NCI-H187 (cell line): Measurements from ENCODE around the gene CCDC195.

ENCODE experiments used
- DNase-seq, 2 experiments: peaks; one replicate each; lab custom pipeline; 2025; lab: John Stamatoyannopoulos, UW

Gene CCDC195, protein sequence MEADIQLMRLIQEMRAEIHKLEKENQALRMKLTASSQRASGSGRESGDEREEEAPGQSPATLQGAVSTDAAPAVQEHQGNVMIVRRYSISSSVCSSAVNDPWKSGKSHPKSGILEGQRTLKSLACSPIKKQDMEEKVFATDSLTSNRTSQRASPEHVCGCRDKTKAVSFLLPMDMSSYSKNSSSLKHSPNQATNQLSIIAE

DNA sequence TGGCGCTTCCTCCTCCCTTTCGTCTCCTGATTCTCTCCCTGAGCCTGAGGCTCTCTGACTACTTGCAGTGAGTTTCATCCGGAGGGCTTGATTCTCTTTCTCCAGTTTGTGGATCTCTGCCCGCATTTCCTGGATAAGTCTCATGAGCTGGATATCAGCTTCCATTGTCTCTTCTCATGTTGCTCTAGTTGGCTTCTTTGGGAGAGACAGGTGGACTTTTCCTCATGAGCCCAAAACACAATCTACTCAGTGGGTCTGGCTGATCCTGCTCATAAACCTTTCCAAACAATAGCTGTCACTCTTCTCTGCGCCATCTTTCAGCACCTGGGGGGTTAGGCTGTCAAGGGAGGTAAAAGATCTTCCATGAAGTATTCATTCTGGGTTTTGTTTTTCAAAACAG, at the start of gene CCDC195:
TSS of gene CCDC195 (minus strand) at position 165 of the 400 bp plus-strand sequence. CDS start at position 165, 0 bp downstream.
- no peak for DNase-seq

DNA sequence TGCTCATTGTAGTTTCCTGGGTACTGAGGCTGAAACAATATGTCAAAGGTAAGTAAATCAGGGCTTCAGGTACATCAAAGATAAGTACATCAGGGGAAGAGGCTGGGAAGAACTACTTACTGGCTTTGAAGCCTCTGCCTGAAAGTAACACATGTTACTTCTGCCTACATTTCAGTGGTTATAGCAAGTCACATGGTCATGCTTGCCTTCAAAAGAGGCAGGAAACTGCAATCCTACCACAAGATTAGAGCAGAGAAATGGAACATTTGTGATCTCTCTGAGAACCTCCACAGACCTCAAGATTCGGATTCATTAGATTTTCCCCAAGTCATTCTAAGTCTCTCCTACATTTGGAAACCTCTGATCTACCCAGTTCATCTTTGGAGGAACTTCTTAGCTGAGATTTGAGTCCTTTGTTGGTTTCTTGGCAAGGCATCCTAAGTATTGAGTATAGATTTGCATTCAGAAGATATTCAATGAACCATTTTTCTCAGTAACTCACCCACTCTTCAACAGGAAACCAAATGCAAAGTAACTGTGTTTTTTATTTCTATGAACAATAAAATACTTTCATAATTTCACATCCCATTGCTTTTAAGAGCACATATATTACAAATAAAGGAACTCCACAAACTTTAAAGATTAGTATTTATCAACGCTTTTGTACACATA, 48.5 kb upstream of the CCDC195 start:
- no peak for DNase-seq

DNA sequence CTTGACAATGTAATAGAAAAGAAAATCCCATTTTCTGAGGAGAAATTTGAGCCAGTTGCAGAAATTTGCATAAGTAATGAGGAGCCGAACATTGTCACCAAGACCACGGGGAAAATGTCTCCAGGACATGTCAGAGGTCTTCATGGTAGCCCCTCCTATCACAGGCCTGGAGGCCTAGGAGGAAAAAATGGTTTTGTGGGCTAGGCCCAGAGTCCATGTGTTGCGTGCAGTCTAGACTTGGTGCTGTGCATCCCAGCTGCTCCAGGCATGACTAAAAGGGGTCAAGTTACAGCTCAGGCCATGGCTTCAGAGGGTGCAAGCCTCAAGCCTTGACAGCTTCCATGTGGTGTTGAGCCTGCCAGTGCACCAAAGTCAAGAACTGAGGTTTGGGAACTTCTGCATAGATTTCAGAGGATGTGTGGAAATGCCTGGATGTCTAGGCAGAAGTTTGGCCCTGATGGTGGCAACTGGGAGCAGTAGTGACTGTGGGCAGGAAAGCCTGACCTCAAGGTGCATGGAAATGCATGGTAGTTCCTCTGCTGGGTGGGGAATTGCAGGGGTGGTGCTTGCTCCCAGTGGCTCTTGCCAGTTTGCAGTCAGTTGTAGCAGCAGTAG, 41.9 kb upstream of the CCDC195 start:
- DNase-seq = no peak

DNA sequence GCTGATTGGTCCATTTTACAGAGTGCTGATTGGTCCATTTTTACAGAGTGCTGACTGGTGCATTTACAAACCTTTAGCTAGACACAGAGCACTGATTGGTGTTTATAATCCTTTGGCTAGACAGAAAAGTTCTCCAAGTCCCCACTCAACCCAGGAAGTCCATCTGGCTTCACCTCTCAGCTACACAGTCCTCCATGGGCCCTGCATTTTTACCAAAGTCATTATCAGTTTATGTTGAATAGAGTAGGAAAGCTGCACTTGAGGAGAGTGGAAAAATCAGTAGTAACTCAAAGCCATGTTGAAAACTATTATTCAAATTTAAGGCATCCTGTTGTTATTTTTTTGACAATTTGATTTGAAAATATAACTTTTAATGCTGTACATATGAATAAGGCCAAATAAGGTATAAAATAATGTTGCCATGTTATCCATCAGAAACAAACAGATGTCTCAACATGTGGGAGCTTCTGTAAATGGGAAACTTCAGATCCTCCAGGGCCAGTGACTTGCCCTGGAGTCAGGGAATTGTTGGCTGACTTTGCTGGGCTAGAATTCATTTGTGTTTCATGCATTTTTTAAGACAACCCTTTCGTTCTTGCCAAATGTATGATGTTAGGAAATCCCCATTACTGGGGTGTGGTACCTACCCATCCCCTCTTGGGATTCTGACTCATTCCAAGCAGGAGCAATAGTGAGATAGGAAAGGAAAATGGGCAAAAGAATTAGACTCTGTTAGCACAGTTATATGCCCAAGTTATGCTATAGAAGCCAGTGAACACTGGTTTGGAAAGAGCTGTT, 37.8 kb upstream of the CCDC195 start:
- DNase-seq = no peak

DNA sequence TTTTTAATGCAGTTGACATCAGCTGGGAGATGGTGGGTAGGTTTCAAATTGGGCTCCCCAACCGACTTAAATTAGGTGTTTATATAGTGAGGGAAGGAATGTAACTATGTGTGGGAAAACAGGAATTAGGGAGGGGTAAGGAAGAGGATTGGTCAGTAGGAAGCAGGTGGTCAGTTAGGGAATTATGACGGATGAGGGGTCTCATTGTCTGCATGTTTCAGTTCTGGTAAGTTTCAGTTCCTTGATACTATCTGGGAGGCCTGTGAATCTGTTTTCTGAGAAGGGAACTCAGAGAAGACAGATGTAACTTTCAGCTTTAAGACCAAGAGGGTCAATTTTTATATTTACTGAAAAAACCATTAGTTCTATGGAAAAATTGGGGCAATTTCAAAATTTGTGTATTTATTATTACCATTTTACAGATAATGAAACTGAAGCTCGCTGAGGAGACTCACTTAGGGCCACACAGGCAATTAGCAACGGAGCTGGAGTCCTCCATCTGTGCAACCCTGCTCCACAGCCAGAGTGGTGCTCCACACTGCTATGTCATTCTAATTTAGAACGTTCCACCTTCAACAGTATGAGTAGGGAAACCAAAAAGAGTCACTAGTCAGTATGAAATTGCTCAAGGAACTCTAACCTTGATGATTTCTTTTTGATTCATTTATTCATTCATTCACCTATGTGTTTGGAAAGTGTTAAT, 36.0 kb upstream of the CCDC195 start:
- DNase-seq = no peak

DNA sequence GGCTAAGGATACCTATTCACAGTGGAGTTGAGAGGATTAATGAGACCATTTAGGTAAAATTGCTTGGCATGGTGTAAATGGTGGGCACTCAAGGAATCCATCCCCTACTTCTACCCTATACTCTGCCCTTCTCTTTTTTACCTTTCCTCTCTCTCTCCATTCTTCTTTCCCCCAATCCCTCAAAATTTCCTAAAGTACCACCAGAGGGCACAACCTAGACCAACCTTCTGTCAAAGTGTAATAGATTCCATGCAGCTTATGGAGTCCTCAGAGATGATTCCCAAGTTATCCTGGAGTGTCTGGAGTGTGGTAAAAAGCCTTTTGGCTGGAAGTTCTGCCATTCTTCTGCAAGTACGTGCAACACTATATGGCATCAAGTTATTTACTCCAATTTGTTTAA, 33.0 kb upstream of the CCDC195 start:
- no peak for DNase-seq

DNA sequence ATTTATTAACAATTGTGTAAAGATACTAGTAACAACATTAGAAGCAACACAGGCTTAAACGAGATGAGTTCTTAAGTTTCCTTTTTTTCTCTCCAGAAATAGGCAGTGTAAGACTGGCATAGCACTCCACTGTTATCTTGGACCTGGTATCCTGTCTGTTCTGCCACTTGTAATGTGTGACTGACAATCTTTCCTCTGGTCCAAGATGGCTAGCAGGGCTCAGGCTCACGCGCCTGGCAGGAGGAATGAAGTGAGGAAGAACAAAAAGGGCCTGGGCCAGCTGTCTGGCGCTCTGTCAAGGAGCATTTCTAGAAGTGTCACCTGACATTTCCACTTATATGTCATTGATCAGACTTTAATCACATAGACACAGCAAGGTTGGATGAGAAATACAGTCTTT, 31.6 kb upstream of the CCDC195 start:
- DNase-seq = no peak

DNA sequence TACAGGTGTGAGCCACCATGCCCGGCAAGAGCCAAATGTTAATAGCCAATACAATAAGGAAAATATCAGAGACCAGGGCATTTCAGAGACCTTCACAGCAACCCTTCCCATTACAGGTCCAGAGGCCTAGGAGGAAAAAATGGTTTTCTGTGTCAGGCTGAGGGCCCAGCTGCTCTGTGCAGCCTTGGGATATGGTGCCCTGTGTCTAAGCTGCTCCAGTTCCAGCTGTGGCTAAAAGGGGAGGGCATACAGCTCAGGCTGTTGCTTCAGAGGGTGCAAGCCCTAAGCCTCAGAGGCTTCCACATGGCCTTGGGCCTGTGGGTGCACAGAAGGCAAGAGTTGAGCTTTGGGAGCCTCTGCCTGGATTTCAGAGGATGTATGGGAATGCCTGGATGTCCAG, 20.1 kb upstream of the CCDC195 start:
- DNase-seq = no peak

DNA sequence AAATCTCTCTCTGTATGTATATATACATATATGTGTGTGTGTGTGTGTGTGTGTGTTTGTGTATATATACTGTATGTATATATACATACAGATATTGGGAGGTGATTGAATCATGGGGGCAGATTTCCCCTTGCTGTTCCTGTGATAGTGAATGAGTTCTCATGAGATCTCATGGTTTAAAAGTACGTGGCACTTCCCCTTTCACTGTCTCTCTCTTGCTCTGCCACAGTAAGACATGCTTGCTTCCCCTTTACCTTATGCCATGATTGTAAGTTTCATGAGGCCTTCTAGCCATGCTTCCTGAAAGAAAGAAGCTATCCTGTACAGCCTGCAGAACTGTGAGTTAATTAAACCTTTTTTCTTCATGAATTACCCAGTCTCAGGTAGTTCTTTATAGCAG, 18.8 kb upstream of the CCDC195 start:
- no peak for DNase-seq

DNA sequence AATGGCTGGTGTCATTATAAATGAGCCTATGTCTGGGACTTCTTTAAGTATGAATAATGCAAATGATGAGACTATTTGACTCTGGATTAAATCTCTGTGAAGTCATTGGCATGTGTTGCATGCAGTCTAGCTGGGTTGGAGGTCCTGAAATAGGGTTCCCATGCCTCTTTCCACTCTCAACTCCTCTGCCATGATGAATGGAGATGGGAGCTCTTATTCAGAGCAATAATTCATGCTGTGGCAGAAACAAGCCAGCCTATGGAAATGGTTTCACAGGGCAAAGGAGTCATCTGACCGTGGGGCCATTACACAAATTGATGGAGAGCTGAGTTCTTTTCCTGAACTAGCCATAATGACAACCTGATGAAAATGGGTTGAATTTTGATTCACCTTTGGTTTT, 15.5 kb upstream of the CCDC195 start:
- DNase-seq = no peak

DNA sequence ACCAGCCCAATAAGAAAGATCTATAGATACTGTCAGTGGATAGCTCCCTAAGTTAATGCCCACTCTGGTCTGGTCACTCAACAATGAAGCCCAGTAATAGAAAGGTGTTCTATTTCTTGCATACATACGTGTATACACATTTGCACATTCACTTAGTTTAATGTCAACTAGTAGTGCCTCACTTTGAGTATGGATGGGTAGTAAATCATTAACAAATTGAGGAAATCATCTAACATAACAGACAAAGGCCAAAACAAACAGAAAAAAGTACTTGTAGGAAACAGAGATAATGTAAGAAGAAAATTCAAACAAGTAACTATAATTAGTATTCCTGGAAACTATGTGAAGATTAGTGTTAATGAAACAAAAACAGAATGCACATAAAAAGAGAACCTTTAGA, 13.3 kb upstream of the CCDC195 start:
- no peak for DNase-seq

DNA sequence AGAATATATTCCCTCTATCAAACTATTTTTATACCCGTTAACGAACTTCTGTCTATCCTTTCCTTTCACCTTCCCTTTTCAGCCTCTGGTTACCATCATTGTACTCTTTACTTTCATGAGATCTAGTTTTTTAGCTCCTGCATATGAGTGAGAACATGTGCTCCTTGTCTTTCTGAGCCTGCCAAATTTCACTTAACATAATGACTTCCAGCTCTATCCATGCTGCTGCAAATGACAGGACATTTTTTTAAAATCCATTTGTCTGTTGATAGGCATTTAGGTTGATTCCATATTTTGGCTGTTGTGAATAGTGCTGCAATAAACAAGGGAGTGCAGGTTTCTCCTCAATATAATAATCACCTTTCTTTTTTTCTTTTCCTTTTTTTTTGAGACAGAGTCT, 8.2 kb upstream of the CCDC195 start:
- DNase-seq = no peak

DNA sequence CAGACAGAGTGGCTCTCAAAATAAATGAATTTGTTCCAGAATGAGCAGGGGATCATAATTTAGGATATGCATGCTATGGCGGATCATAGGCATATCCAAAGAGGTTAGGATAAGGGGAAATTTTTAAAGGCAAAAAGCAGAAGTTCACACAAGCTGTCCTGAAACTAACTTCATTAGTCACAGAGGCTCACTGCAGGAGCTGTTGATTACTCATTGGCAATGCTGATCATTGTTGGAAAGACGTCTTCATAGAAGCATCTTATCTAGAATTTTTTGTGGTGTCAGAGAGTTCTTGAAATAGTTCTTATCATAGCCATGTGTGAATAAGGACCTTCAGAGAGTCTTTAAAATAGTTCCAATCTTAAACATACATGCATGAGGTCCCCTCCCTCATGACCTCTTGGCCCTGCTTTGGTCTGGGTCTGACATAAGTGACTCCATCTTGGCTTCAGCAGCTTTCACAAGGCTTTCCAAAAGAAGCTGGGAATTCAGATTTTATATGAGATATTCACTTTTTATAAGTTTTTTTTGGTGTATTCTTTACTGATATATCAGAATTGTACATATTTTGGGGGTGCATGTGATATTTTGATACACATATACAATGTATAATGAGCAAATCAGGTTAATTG, 7.5 kb upstream of the CCDC195 start:
- DNase-seq = no peak

DNA sequence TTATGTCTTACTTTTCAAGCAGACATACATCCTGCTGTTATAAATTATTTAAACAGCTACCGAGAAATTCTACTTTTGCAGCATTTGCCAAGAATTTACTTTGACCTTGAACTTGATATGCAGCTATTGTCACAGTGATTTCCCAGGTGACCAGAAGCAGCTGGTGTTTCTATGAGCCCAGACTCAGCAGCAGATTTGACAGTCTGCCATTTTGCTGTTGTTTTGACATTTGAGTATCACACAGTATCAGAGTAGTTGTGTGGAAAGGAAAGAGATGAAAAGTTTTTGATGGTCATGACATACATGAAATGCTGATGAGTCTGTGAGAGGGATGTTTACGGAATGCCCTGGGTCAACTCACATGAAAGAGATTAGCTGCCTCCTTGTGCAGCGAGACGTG, 6.6 kb upstream of the CCDC195 start:
- DNase-seq = no peak

DNA sequence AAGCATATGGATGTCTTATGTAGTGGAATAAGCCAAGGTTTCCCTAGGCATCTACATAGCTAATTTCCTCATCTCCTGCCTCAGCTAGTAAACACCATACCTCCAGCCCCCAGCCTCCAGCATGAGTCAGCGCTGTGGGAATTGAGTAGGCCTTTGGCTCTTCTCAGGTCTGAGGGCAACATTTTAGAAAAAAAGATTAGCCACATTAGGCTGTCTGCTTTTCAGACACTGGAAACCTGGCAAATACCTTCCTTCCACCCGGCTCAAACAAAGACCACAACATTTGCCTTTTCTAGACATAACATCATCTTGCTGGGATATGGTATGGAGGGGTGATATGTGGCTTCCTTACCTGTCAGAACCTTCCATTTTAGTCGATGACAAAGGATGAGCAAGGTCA, 6.1 kb upstream of the CCDC195 start:
- no peak for DNase-seq

DNA sequence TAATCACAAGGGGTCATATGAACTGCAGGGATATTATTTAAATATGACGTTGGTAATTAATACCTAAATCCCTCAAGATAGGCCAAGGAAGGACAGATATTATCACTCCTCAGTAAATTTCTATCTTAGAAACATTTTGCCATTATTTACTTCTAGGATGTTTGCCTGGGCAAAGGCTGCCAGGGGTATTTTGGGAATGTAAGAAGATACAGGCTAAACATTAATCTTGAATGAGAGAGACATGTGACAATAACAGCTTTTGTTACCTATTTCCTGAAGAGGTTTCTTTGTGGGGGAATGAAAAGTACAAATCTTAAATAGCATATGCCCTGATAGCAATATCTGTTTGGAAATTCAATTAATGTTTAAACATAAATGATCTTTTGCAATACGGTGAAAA, 756 bp upstream of the CCDC195 start:
- DNase-seq = no peak

DNA sequence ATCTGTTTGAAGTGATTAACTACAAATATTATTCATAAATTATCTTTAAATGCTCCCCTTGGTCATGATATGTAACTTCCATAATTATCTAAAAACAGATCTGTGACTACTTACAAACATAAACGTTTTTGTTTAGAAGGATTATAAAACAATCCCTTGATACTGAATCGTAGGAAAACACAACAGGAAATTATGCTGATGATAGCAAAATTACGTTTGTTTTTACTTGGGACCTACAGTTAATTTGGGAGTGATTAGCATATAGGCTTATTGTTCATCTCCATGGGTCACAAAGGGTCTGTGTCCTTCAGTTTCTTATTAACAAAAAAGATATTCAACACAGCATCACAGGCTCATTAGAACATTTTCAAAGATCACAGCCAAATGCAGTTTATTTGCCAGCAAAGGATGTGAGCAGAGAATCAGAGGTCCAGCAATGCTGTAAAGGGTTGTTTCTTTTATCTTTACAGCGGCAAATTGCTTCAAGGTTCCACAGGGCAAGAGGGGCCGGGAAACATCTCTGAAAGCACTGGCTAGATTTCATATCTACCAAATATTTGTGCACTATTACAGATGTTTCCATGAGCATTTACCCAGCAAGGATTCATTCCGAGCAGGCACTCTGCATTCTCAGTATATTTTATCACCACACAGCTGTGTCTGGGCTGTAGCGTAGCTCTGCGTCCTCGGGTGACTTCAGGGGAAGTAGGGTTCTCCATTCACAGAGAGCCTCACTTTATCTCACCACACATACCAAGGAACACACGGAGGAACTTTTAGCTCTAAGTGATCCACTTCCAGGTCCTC, 4.1 kb downstream of the CCDC195 start:
- DNase-seq = no peak

DNA sequence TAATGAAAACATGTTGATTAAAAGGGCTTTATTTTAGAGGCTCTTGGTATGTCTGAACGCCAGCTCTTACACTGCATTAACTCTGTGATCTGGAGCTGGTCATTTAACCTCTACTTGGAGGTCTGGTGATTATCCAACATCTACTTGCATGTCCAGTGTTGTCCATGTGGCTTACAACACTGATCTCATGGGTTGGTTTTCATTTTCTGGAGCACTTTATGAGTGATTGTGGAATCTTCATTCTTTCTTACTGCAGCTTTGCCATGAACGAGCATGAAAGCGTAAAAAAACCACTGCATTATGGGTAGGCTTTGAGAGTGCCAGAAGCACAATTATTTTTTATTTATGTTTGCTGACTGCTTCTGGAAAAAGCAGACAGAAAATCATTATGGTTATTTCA, 4.8 kb downstream of the CCDC195 start:
- DNase-seq = no peak

DNA sequence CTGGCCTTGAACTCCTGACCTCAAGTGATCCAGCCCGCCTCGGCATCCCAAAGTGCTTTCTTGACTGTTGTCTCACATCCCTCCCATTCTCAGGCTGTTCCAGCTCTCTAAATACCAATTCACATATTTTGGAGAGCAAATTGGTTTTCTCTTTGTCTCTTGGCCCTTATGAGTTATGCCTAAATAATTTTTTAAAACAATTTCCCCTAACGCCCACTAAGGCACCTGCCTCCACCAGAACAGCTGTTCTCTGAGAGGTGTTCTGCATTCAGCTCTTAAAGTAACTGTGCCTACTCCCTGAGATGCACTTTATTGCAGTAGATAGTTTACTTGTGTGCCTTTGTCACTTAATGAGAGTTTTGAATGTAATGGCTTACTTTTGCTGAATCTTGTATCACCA, 6.9 kb downstream of the CCDC195 start:
- no peak for DNase-seq

DNA sequence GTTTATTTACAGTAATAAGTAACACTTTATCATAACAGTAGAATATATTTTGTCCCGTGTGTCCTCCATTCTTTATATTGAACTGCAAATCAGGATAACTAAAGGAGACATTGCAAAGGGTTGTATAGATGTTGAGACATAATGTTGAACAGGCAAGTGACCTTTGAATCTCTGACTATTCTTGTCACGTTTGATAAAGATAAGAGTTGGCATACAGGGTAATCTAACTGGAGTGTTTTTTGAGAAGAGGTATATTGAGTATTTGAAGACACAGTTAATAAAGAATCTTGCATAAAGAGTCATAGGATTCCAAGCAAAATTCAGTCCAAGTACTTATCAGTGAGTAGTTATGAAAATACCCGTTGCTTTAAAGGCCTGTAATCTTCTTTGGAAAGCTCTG, 21.7 kb downstream of the CCDC195 start:
- DNase-seq = no peak

DNA sequence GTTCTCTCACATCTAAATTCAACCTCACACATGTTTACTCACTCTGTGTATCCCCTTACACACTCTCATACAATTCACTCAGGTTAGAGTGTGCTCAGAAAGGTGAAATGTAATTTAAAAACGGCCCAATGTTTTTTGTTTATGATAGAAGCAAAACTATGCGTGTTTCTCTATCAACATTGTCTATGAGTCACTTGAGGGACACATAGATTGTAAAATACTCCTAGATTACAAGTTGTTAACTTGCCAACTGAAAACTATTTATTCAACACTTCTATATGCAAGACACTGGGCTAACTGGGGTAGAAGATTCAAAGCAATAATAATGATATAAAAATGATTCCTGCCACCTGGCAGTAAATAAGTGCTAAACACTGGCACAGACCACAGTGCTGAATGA, 24.6 kb downstream of the CCDC195 start:
- DNase-seq = no peak
